Anterior cingulate cortex (tissue), 58 donors: Measurements from ENCODE around the gene SCGB1D1.

Source experiments
- DNase-seq, 58 donors: peaks; one replicate each; lab custom pipeline; 2025; lab: John Stamatoyannopoulos, UW

Gene SCGB1D1, protein sequence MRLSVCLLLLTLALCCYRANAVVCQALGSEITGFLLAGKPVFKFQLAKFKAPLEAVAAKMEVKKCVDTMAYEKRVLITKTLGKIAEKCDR

DNA sequence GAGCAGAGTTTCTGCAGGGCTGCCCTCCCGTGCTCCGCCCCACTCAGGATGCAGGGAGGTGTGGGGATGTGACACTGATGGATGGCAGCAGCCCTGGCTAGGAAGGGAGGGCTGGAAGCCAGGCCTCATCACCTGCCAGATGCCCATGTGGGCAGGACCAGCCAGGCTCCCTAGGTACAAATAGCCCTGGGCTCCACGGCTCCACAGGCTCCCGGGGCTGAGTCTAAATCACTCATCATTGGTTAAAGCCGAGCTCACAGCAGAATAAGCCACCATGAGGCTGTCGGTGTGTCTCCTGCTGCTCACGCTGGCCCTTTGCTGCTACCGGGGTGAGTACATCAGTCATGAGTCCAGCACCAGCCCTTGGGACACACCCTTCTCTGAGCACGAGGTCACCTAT is at the start of gene SCGB1D1:
TSS of gene SCGB1D1 (plus strand) at position 206 of the 400 bp plus-strand sequence. CDS start at position 275, 69 bp downstream.
- DNase-seq: no peak

DNA sequence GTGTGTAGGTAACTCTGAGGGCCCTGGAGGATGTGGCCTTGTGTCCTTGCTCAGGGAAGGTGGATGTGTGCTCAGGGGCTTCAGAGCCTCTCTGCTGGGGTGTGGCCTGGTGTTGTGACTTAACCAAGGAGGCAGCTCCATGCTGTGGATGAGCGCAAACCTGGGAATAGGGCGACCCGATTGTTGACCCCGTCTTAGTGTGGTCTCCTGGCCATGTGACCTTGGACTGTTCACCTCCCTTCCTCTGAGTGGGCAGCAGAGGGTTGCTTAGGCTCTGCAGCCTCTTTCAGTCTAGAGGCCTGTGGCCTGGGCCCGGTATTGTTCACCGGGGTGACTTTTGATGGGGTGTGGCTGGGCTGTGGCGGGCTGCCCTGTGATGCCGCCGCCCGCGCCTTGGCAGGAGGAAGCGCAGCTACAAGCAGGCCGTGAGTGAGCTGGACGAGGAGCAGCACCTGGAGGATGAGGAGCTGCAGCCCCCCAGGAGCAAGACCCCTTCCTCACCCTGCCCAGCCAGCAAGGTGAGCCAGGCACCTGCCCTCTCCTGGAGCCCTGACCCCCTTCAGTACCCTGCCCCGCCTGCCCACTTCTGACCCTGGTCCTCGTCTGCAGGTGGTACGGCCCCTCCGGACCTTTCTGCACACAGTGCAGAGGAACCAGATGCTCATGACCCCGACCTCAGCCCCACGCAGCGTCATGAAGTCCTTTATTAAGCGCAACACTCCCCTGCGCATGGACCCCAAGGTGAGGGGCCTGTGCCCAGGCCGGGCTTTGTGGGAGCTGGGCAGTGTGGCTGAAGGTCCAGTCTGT is 49.5 kb upstream of the SCGB1D1 start:
- no peak for DNase-seq

DNA sequence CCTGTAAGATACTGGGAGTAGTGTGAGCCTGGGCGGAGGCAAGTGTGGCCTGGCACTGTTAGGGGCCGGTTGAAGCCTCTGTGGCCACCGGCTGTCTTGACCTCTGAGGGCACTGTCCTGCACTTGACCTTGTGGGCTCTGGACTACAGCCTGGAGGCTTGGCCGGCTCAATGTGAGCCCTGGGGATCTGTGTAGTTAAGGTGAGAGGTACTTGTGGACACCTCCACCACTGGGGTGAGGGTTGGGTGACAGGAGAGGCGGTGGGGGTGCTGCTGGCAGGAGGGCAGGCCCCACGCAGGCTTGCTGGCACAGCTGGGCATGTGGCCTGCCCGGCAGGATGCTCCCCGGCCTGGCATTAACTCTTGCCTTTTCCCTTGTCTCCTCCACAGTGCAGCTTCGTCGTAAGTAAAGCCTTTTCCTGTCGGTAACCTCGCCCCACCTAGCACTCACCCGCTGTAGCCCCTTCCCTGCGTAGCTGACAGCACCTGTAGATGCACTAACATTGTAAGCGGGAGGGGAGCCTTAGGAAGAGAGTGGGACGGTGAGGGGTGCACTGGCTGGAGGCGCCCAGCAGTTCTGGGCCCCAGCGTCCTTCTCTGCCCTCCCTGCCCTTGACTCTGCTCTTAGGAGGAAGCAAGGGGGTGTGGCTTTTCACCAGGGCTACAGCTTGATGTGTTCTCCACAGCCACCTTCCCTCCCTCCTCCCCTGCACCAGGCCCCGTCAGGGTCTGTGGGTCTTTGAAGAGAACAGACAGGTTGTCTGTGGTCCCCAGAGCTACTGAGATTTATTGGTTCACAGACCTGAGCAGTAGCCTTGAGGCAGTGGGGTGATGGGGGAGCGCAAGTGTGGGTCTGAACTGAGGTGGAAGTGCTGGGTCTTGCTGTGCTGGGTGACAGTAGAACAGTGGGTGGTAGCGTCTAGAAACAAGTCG is 48.6 kb upstream of the SCGB1D1 start:
- no peak for DNase-seq

DNA sequence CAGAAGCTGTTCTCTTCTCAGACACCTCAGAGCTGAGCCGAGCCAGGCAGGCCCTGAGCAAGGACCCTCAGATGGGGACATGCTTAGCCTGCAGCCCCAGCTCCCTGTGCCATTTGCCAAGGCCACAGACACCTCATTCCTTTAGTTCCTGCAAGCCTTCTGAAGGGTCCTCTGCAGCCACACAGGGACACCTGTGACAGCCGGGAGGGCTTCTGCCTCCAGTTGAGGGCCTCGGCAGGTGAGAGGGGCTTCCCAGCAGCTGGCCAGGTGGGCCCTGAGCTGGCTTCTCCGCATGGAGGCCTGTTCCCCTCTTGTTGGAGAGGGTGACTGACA is 48.0 kb upstream of the SCGB1D1 start:
- no peak for DNase-seq

DNA sequence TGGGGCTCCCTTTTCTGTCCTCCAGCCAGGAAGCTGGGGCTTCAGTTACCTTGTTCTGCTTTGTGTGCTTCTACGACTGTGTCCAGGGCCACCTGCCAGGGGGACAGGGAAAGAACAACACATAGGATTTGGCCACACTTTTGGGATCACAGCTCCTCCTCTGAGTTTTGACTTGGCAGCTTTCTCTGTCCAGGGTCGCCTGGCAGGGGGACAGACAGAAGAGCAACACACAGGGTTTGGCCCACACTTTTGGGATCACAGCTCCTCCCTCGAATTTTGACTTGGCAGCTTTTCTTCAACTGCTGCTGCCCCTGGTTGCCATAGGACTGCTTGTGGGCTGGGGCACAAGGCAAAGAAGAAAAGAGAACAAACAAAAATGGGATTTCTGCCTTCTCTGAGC is 47.1 kb upstream of the SCGB1D1 start:
- peak in 17 of 58 donors; percentile 16 to 84 (median 44) for DNase-seq

DNA sequence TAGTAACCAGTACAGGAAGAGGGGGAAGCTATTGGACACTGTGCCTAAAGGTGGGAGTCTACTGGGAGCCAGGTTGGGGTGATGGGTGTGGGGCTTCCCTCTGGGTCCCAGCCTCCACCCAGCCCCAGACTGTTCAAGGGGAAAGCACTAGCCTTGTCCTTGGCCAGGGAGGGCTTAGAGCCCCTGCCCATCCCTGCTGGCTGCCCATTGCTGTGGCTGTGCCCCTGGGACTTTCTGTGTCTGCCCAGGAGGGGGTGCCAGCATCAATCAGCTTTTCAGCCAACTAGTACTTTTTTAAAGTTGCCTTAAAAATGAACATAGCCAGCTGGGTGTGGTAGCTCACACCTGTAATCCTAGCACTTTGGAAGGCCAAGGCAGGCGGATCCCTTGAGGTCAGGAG is 46.3 kb upstream of the SCGB1D1 start:
- no peak for DNase-seq

DNA sequence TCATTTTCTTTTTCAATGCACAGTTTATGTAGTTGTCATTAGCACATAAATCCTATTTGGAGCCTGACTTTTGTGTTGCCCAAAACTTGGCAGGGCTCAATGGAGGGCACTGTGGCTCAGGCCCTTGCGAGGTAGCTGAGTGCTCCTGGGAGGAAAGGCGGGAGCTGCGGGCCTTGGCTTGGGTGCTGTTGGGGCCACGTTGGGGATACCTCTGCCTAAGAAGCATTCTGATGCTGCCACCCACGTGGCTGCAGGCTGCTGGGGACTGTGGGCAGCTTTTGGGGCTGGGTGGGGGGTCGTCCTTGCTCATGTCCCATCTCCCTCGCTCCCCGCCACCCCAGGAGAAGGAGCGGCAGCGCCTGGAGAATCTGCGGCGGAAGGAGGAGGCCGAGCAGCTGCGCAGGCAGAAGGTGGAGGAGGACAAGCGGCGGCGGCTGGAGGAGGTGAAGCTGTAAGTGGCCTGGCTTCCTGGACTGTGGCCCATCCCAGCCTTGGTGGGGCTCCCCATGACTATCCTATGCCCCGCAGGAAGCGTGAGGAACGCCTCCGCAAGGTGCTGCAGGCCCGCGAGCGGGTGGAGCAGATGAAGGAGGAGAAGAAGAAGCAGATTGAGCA is 45.3 kb upstream of the SCGB1D1 start:
- peak in 2 of 58 donors; percentile 30 to 33 for DNase-seq

DNA sequence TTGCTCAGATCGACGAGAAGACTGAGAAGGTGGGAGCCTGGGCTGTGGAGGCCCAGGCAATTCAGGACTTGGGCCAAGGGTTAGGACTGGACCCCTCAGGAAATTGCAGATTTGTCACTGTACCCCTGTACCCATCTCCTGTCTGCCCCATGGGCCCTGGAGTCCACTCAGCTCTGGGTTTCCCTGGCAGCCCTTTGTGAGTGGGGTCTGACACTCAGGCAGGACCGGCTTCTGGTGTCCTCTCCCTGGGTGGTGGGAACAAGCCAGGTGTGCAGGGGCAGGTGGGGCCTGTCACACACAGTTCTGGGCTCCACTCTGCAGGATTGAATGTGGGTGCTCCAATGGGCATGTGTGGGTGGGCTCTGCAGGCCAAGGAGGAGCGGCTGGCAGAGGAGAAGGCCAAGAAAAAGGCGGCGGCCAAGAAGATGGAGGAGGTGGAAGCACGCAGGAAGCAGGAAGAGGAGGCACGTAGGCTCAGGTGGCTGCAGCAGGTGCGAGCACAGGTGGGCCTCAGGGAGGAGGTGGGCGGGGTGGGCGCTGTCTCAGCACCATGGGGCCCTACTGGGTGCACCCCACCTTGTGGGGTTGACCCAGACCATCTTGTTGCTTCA is 44.6 kb upstream of the SCGB1D1 start:
- no peak for DNase-seq

DNA sequence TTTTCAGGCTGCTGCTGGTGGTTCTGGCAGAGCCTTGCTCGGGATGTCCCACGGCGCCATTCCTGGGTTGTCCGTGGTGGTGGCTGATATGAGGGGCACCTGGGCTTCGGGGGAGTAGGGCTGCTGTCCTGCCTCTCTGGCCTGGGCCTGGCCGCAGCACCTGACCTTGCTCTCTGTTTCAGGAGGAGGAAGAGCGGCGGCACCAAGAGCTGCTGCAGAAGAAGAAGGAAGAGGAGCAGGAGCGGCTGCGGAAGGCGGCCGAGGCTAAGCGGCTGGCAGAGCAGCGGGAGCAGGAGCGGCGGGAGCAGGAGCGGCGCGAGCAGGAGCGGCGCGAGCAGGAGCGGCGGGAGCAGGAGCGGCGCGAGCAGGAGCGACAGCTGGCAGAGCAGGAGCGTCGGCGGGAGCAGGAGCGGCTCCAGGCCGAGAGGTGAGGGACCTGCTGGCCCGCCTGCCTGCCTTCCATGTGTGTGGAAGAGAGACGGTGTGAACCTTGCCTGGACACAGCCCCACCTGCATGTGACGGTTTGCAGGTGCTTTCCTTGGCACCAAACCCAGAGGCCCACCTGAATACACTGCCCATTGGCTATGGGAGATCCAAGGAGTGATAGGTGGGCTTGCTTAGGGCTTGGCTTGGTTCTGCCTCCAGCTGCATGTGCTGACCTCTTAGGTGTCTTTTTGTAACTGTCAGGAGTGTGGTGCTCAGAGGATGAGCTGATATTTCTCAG is 43.4 kb upstream of the SCGB1D1 start:
- DNase-seq: no peak

DNA sequence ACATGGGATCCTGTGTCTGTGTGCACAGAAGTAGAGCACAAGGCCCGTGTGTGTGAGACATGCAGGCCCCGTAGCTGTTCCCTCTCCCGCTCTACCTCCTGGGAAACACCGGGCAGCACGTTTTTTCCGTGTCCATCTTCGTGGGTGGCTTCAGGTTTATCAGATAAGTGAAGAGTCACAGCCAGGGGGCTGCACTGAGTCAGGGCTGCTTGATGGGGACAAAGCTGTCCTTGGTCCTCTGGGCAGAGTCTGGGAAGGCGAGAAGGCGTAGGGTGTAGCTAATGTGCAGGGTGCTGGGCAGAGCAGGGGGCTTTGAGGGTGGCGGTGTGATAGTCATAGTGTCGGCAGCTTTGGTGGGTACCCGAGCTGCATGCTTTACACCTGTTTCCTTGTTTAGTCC is 42.5 kb upstream of the SCGB1D1 start:
- DNase-seq: no peak

DNA sequence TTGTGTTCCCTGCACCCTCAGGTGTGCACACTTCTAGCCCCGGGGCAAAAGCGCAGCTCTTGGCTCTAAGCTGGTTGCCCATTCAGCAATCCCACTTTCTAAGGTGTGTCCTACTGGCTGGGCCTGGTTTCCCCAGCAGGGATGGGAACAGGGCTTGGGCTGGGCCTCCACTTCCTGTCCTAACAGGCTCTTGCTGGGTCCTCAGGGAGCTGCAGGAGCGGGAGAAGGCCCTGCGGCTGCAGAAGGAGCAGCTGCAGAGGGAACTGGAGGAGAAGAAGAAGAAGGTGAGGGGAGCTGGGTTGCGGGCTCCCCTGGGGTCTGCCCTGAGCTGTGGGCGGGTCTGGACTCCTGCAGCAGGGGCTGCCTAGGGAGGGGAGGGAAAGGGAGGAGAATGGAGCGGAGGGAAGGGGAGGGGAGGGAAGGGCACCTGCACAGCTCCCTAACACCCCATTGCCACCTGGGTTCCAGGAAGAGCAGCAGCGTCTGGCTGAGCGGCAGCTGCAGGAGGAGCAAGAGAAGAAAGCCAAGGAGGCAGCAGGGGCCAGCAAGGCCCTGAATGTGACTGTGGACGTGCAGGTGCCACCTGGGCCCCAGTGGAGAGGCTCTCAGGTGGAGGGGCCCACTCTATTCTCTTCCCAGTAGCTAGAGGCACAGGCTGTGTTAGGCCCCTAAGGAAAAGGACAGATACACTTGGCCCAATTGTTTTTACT is 41.6 kb upstream of the SCGB1D1 start:
- DNase-seq: no peak

DNA sequence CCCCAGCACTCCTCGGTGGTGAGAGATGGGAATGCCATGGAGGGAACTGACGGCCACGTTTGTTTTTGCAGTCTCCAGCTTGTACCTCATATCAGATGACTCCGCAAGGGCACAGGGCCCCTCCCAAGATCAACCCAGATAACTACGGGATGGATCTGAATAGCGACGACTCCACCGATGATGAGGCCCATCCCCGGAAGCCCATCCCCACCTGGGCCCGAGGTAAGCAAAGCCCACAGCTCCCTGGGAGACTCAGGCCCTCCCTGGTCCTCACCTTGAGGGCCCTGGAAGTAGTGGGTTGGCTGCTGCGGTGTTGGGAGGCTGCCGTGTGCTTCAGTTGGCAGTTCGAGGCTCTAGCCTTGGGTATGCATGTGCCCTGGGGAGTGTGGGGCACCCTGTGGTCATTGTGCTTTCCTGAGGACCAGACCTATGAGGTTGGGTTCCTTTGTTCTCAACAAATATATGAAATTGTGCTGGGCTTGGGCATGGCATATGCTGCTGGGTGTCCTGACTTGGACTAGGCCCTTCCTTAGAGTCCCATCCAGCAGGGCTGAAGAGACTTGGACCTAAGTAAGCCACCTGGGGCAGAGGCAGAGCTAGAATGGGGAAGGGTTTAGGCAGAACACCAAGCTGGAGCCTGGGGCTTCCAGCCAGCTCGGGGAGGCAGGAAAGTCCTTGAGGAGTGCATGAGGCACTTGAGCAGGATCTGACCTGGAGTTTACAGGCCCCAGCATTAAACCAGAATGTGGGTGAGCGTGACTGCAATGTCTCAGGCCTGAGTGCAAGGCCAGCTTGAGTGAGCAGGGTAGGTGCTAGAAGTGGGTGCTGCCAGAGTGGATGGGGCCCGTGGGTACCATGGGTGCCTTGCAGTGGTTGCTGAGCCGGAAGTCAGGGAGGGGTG is 39.8 kb upstream of the SCGB1D1 start:
- DNase-seq: no peak

DNA sequence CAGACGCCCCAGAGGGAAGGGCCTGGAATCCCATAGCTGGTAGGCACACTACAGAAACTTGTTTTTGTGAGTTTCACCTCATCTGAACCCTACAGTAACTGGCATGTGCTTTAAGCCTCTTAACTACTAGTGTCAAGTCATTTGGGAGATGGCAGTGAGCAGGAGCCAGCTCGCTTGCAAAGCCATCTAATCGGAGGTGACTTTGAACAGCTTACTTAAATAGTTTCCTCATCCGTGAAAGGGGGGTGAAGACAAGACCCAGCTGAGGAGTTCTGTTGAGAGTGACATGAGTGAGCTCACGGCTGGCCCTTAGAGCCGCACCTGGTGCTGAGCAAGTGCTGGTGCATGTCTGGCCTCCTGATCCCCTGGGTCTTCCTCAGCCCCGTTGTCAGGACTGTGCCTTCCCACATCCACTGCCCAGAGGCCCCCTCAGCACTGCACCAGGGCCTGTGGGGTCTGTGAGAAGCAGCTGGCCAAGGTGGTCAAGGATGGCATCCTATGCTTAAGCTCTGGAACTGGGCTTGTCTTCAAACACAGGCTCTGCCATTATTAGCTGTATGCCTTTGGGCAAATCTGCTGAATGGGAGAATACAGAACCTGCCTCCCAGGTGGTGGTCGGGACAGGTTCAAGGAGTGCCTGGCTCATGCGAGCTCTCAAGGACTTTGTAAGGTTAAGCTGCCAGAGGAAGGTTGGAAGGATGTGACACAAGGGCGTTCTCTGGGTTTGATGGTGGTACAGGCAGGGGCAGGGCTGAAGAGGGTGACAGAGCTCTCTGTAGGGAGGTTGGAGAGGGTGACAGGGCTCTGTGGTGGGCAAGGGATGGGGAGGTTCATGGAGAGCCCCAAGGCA is 38.9 kb upstream of the SCGB1D1 start:
- DNase-seq: no peak

DNA sequence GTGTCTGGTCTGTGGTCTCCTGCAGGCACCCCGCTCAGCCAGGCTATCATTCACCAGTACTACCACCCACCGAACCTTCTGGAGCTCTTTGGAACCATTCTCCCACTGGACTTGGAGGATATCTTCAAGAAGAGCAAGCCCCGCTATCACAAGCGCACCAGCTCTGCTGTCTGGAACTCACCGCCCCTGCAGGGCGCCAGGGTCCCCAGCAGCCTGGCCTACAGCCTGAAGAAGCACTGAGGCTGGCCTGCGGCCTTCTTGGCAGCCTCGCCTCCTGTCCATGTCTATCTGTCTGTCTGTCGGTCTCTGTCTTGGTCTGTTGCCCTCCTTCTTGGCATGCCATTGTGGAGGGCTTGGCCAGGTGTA is 38.3 kb upstream of the SCGB1D1 start:
- DNase-seq: no peak

DNA sequence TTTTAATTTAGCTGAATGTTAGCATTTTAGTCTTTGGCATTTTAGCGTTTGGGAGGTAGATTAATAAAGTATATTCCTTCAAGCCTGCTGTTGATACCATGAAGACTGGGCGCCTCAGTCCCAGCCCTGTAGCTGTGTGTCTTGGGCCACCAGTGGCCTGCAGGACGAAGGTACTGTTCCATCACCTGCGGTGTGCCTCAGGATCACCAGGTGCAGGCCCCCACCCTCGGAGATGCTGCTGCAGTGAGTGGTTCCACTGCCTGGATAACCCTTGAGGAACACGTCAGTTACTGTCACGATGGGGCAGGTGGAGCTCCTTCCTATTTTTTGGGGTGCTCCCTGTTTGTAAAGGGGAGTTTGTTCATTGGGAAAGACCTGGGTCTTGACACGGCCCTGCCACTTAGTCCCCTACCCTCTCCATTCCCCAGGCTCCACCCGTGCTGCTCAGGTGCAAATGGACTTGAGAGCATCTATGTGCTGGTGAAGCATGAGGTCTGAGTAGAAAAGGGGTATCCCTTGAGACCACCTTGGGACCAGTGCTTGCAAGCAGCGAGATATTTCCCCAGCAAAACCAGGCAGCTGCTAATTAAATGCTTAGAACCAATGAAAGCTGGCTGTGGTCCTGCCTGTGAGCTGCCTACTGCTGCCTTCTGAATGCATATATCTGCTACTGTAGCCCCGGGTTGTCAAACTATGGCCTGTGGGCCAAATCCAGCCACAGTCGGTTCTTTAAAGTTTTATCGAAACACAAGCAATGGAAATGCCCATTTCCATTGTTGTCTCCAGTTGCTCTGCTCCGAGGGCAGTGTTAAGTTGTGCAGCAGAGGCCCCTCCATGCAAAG is 37.5 kb upstream of the SCGB1D1 start:
- no peak for DNase-seq

DNA sequence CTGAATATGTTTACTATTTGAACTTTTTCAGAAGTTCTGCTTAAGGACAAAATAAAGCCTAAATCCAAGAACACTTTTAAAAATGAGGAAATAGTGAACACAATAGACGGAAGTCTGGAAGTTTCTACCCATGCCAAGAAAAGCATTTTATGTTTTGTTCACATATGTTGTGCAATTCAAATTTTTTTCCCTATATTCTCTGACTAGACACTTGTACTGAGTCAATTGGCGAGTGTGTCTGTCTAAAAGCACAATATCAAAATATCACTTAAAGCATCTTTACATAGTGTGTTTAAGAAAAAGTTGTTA is 37.0 kb upstream of the SCGB1D1 start:
- no peak for DNase-seq

DNA sequence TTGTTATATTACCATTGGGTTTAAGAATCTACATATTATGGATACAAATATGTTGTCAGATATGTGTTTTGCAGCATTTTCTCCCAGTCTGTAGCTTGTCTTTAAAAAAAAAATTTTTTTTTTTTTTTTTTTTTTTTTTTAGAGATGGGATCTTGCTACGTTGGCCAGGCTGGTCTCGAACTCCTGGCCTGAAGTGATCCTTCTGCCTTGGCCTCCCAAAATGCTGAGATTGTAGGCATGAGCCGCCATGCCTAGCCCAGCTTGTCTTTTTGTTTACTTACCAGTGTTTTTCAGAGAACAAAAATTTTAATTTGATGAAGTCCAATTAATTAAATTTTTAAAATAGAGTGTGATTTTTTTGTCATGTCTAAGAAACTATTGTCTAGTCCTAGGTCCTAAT is 36.4 kb upstream of the SCGB1D1 start:
- no peak for DNase-seq
